ENCODE data around the gene BCL2L12. TPM values are rescaled to one million over a fixed set of nuclear protein-coding genes. Genes with fewer than 3 reads are reported as not detected.

The BCL2L12 gene
- total and polyA plus RNA-seq, 2 of the 13 experiments (the other 11 are each of a cell fraction or from before 2014, with no cell fraction given): 26.8 to 40.8 TPM

DNA sequence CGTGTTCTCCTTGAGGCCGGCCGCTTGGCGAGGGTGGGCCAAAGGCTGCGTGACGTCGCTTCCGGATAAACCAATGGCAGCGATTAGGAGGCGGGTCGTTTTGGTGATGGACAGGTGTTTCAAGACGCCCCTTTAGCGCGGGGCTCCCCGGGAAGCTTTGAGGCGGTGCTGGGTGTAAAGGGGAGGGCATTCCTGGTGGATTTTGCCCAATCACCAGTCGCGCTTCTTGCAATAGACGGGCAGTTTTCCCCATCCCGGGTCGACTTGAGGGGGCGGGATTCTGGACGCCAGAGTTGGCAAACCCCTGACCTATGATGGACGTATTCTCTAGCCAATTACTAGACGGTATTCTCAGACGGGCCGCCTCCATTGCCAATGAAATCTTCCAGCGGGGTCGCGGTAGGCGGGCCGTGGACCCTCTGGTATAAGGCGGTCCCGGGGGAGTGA, 11.1 kb downstream of the BCL2L12 start (continued):
- TF ChIP-seq CREB1 (IDR thresholded peaks at IDR 0.05): peak; percentile 95
- peak; percentile 98 for TF ChIP-seq CREB1 (CRISPR knock-in tag; IDR thresholded peaks at IDR 0.05)
- TF ChIP-seq NFATC3 (CRISPR knock-in tag; IDR thresholded peaks at IDR 0.05): no peak
- peak; percentile 69 for TF ChIP-seq HNRNPLL (IDR thresholded peaks at IDR 0.05; ENCODE audit: low read depth, low read length, poor library complexity, severe bottlenecking)
- no peak for TF ChIP-seq IRF2 (CRISPR knock-in tag; IDR thresholded peaks at IDR 0.05)
- TF ChIP-seq U2AF2 (IDR thresholded peaks at IDR 0.05; ENCODE audit: low read depth, low read length): no peak
- no peak for TF ChIP-seq ZFP41 (CRISPR knock-in tag; IDR thresholded peaks at IDR 0.05; ENCODE audit: borderline replicate concordance)
- TF ChIP-seq, protein P1, sequence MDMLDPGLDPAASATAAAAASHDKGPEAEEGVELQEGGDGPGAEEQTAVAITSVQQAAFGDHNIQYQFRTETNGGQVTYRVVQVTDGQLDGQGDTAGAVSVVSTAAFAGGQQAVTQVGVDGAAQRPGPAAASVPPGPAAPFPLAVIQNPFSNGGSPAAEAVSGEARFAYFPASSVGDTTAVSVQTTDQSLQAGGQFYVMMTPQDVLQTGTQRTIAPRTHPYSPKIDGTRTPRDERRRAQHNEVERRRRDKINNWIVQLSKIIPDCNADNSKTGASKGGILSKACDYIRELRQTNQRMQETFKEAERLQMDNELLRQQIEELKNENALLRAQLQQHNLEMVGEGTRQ (IDR thresholded peaks at IDR 0.05; ENCODE audit: low read depth, low read length): 0 out of 2 replicates have a peak, but pooled peaks have one; percentile 0
- TF ChIP-seq, protein P1 (CRISPR knock-in tag; IDR thresholded peaks at IDR 0.05; ENCODE audit: borderline replicate concordance): peak; percentile 11; the same call in 1 of the 2 replicates
- TF ChIP-seq, protein P2, sequence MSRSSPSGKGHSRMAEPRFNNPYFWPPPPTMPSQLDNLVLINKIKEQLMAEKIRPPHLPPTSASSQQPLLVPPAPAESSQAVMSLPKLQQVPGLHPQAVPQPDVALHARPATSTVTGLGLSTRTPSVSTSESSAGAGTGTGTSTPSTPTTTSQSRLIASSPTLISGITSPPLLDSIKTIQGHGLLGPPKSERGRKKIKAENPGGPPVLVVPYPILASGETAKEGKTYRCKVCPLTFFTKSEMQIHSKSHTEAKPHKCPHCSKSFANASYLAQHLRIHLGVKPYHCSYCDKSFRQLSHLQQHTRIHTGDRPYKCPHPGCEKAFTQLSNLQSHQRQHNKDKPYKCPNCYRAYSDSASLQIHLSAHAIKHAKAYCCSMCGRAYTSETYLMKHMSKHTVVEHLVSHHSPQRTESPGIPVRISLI (CRISPR knock-in tag; IDR thresholded peaks at IDR 0.05; ENCODE audit: borderline replicate concordance): no peak
- peak; percentile 67 for TF ChIP-seq ZNF143 (CRISPR knock-in tag; IDR thresholded peaks at IDR 0.05)
- no peak for TF ChIP-seq ZNF547 (CRISPR knock-in tag; IDR thresholded peaks at IDR 0.05)
- no peak for TF ChIP-seq ZFP90 (CRISPR knock-in tag; IDR thresholded peaks at IDR 0.05; ENCODE audit: borderline replicate concordance)
- TF ChIP-seq MAFF (IDR thresholded peaks at IDR 0.05; ENCODE audit: low read depth, low read length): no peak
- peak; percentile 93 for TF ChIP-seq NR2C2 (CRISPR knock-in tag; IDR thresholded peaks at IDR 0.05; ENCODE audit: borderline replicate concordance)
- TF ChIP-seq POLR2A (IDR thresholded peaks at IDR 0.05; ENCODE audit: insufficient read depth in 1 of 2, low read depth in 2 of 2, low read length in 2 of 2): no peak

Data from HepG2 (cell line).